Endothelial cell of umbilical vein (primary cell): ENCODE data around the gene KLHL35. TPM values are rescaled to one million over a fixed set of nuclear protein-coding genes. Genes with fewer than 3 reads are reported as not detected.

Experiments used
- BruUV-seq: library from RNA; stranded (reverse); fragments of 400-500 nt; replicated peaks from 2 replicates; lab custom pipeline; 2021; lab: Mats Ljungman, UMichigan
- CTCF ChIA-PET: fragments of 300-600, 350-600 bp; sonication (Branson Sonifier 250); formaldehyde crosslinking; loops from one replicate; lab custom pipeline; 2021; ENCODE audit warnings: antibody characterized with exemption, inconsistent platforms; lab: Charles Lee
- POLR2A ChIA-PET: fragments of 300-600, 350-600 bp; sonication (Branson Sonifier 250); formaldehyde crosslinking; loops from one replicate; lab custom pipeline; 2021; ENCODE audit warnings: antibody characterized with exemption, inconsistent platforms; lab: Charles Lee
- DNase-seq: peaks from one replicate; pipeline ENCODE4 v3.0.0-alpha.2; 2011; ENCODE audit warnings: low read depth, low spot score
- FAIRE-seq: peaks from 2 replicates; lab custom pipeline; 2011; peaks lifted over from hg19 to GRCh38; lab: Jason Lieb, UNC
- H2AFZ ChIP-seq: 2 replicates; pipeline ENCODE4 v1.6.0; 2012; ENCODE audit warnings: low read depth, low read length, control low read depth, inconsistent platforms
- H3K27ac ChIP-seq: 2 replicates; pipeline ENCODE4 v1.5.1; 2011; ENCODE audit warnings: low read depth, mild to moderate bottlenecking, control low read depth, low read length, moderate library complexity; ENCODE audit not compliant: insufficient read depth
- H3K27me3 ChIP-seq, 2 experiments: 2 replicates each; pipeline versions ENCODE4 v1.6.0 to v1.6.1; 2011; ENCODE audit warnings: low read length in 2 of 2, mixed read lengths in 1 of 2; ENCODE audit not compliant: control insufficient read depth in 2 of 2, insufficient read depth in 2 of 2
- H3K36me3 ChIP-seq, 2 experiments: 2 replicates in 1 of 2; 3 replicates in 1 of 2; pipeline ENCODE4 v1.5.1; 2011; ENCODE audit warnings: low read length in 2 of 2, mild to moderate bottlenecking in 1 of 2, moderate library complexity in 1 of 2; ENCODE audit not compliant: control insufficient read depth in 2 of 2, insufficient read depth in 2 of 2; ENCODE audit errors: extremely low read depth in 1 of 2
- H3K4me1 ChIP-seq: 3 replicates; pipeline ENCODE4 v1.5.1; 2011; ENCODE audit warnings: mild to moderate bottlenecking, low read length; ENCODE audit not compliant: control insufficient read depth, insufficient read depth; ENCODE audit errors: extremely low read depth
- H3K4me2 ChIP-seq: 2 replicates; pipeline ENCODE4 v1.6.1; 2011; ENCODE audit warnings: low read length, control low read depth, mixed read lengths; ENCODE audit not compliant: insufficient read depth
- H3K4me3 ChIP-seq, 3 experiments: fragments of 200-600 bp in 1 of 3; sonication (generic), shearing (Covaris generic) in 1 of 3; replicated peaks in 1 of 3; 2 replicates each; pipeline ENCODE4 v1.5.1; 2011 to 2016; ENCODE audit warnings: control low read depth in 3 of 3, low read length in 3 of 3, mild to moderate bottlenecking in 2 of 3, inconsistent platforms in 1 of 3, low read depth in 1 of 3, moderate library complexity in 1 of 3; ENCODE audit not compliant: insufficient read depth in 1 of 3
- H3K79me2 ChIP-seq: 2 replicates; pipeline ENCODE4 v1.6.0; 2012; ENCODE audit warnings: low read length, inconsistent platforms; ENCODE audit not compliant: control insufficient read depth, insufficient read depth
- H3K9ac ChIP-seq: replicated peaks from 2 replicates; pipeline ENCODE3; 2011; ENCODE audit warnings: low read length, control low read depth; ENCODE audit not compliant: insufficient read depth; ENCODE audit errors: extremely low read depth
- H3K9me1 ChIP-seq: replicated peaks from 3 replicates; pipeline ENCODE4 v1.6.0; 2011; ENCODE audit warnings: mild to moderate bottlenecking, low read length; ENCODE audit not compliant: control insufficient read depth, insufficient read depth; ENCODE audit errors: extremely low read depth
- H3K9me3 ChIP-seq: replicated peaks from 2 replicates; pipeline ENCODE4 v1.5.1; 2012; ENCODE audit warnings: low read length, inconsistent platforms; ENCODE audit not compliant: control insufficient read depth, insufficient read depth
- H4K20me1 ChIP-seq: replicated peaks from 2 replicates; pipeline ENCODE3; 2011; ENCODE audit warnings: mild to moderate bottlenecking, low read length; ENCODE audit not compliant: control insufficient read depth, insufficient read depth; ENCODE audit errors: extremely low read depth
- EZH2 ChIP-seq: IDR thresholded peaks from 2 replicates; pipeline ENCODE4 v1.6.1; 2012; ENCODE audit warnings: borderline replicate concordance, low read depth, mild to moderate bottlenecking, moderate library complexity, low read length, inconsistent platforms; ENCODE audit not compliant: severe bottlenecking
- FOS ChIP-seq: IDR thresholded peaks from 2 replicates; pipeline ENCODE4 v1.6.1; 2011; ENCODE audit warnings: mild to moderate bottlenecking, low read length, moderate library complexity, borderline replicate concordance; ENCODE audit not compliant: insufficient read depth
- GATA2 ChIP-seq: IDR thresholded peaks from 2 replicates; pipeline ENCODE4 v1.7.0; 2011; ENCODE audit warnings: low read depth, mild to moderate bottlenecking, moderate library complexity, mixed read lengths, low read length; ENCODE audit not compliant: insufficient read length, insufficient read depth
- JUN ChIP-seq: IDR thresholded peaks from 2 replicates; pipeline ENCODE4 v1.6.1; 2011; ENCODE audit warnings: borderline replicate concordance, low read depth; ENCODE audit not compliant: insufficient read length, insufficient read depth
- MYC ChIP-seq: IDR thresholded peaks from one replicate; pipeline ENCODE4 v1.6.1; 2011; ENCODE audit warnings: mild to moderate bottlenecking, low read depth, low read length
- POLR2A ChIP-seq: IDR thresholded peaks from 2 replicates; pipeline ENCODE4 v1.6.1; 2012; ENCODE audit warnings: low read depth, mild to moderate bottlenecking, control low read depth, low read length
- POLR2AphosphoS5 ChIP-seq: IDR thresholded peaks from 2 replicates; pipeline ENCODE4 v1.6.1; 2012; ENCODE audit warnings: low read depth, mild to moderate bottlenecking, control low read depth, low read length, moderate library complexity; ENCODE audit not compliant: insufficient read depth
- dilution Hi-C: fragments of 300-500 bp; cut with MboI; formaldehyde crosslinking; loops from one replicate; pipeline ENCODE4 v1.15.0; 2019; ENCODE audit warnings: low sequenced_read_pairs; ENCODE audit not compliant: extremely low pct_ligation_motif_present
- intact Hi-C: fragments of 100-400 bp; cut with micrococcal nuclease; formaldehyde crosslinking; loops from one replicate; pipeline ENCODE4 v1.10.0; 2022
- polyA plus RNA-seq, 4 experiments: library from polyadenylated mRNA; depleted of rRNA in 3 of 4; stranded (reverse) in 3 of 4; unstranded in 1 of 4; fragments of >200 nt; gene quantifications; 2 replicates each; pipeline versions ENCODE4 v1.2.1 to v1.2.3, GENCODE V29; 2011 to 2012; ENCODE audit warnings: missing spikeins in 1 of 4
- total RNA-seq: library from RNA; stranded (reverse); gene quantifications from 2 replicates; pipeline ENCODE4 v1.2.3, GENCODE V29; 2021
- TF ChIP-seq, protein P1 (sequence below), 2 donors: IDR thresholded peaks; 1 replicate in 1 of 2; 2 replicates in 1 of 2; pipeline ENCODE4 v1.5.1; 2011; ENCODE audit warnings: low read length in 2 of 2, mild to moderate bottlenecking in 2 of 2, moderate library complexity in 2 of 2, control low read depth in 1 of 2, inconsistent platforms in 1 of 2, low read depth in 1 of 2; ENCODE audit not compliant: insufficient read depth in 1 of 2; ENCODE audit errors: extremely low read depth in 1 of 2
- TF ChIP-seq, protein P2 (sequence below): IDR thresholded peaks from 2 replicates; pipeline ENCODE4 v1.6.1; 2011; ENCODE audit not compliant: insufficient read depth, insufficient read length

KLHL35 gene
- total and polyA plus RNA-seq, 2 donors (not counting 3 experiments of a cell fraction or from before 2014, with no cell fraction given), result 0.97 to 2.3 TPM

DNA sequence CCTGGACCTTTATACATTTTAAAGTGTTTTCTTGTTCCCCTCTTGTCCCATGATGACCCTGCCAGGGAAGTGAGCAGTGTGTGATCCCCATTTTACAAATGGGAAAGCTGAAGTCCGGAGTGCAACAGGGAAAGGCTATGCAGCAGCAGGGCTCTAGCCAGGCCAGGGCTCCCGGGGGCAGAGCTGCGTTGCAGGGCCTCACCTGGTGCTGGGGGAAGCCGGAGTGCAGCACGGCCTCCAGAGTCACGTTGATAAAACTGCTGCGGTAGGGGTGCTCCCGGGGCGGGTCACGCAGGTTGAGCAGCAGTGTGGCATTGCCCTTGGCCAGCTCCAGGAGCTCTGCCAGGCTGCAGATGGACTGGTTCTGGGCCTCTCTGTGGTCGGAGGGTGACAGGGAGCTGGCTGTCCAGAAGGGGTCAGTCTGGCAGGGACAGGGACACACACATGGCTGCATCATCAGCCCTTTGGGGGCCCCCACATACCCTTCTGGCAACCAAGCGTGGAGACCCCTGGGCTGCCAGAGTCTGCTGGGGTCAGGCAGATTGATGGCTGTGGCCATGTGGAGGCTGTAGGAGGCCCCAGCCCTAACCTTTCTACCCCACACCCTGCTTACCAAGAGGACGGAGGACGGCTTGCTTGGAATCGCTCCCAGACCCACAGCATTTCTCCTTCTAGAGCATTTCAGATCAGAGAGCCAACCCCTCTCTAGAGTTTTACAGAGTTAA is 9.3 kb upstream of the KLHL35 start:
- Histone ChIP-seq H3K4me1 (no peaks in the 10 kb centered on the region), H4K20me1 (no peaks in the 10 kb centered on the region), H3K9me1 (no peaks in the 10 kb centered on the region), H3K79me2 (no peaks in the 10 kb centered on the region), H3K9me3 (no peaks in the 10 kb centered on the region), H2AFZ (no peak overlapping the region), H3K4me3 (no peak overlapping the region), H3K27me3 (no peaks in the 10 kb centered on the region), H3K27ac (no peak overlapping the region), H3K36me3 (peaks cover 0 to 33% of the 10 kb centered on the region in 2 experiments), H3K9ac (no peak overlapping the region), H3K4me2 (no peak overlapping the region)
- dilution Hi-C loops, result loop anchor here (10.0 kb wide), 1 partner anchor 92 kb away; no protein-coding TSS in a partner anchor
- no peak for TF ChIP-seq JUN
- no peak for TF ChIP-seq MYC
- TF ChIP-seq GATA2, result no peak
- no peak for TF ChIP-seq POLR2A
- no peak for TF ChIP-seq POLR2AphosphoS5
- TF ChIP-seq, protein P1, sequence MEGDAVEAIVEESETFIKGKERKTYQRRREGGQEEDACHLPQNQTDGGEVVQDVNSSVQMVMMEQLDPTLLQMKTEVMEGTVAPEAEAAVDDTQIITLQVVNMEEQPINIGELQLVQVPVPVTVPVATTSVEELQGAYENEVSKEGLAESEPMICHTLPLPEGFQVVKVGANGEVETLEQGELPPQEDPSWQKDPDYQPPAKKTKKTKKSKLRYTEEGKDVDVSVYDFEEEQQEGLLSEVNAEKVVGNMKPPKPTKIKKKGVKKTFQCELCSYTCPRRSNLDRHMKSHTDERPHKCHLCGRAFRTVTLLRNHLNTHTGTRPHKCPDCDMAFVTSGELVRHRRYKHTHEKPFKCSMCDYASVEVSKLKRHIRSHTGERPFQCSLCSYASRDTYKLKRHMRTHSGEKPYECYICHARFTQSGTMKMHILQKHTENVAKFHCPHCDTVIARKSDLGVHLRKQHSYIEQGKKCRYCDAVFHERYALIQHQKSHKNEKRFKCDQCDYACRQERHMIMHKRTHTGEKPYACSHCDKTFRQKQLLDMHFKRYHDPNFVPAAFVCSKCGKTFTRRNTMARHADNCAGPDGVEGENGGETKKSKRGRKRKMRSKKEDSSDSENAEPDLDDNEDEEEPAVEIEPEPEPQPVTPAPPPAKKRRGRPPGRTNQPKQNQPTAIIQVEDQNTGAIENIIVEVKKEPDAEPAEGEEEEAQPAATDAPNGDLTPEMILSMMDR (IDR thresholded peaks at IDR 0.05; ENCODE audit: extremely low read depth in 1 of 2, insufficient read depth in 1 of 2, low read depth in 1 of 2, low read length in 2 of 2), result no peak
- no peak for TF ChIP-seq FOS
- TF ChIP-seq EZH2, result no peak
- TF ChIP-seq, protein P2, sequence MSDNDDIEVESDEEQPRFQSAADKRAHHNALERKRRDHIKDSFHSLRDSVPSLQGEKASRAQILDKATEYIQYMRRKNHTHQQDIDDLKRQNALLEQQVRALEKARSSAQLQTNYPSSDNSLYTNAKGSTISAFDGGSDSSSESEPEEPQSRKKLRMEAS, result no peak
- DNase-seq, result no peak
- no TSS peak for BruUV-seq
- no peak for FAIRE-seq
- intact Hi-C loops, result no loop called here
- CTCF ChIA-PET, result interaction anchor here (1.4 to 4.9 kb wide), 3 partner anchors 54 to 89 kb away, joined by 8 to 115 read pairs (median 49); partner anchors contain the start of gene GDPD5
- POLR2A ChIA-PET, result no interaction called here
